ENCODE results near the gene GLYR1. TPM values are rescaled to one million over a fixed set of nuclear protein-coding genes. Genes with fewer than 3 reads are reported as not detected.

Gene GLYR1
- total RNA-seq, 1 experiment from 2014 or later = 117 TPM

DNA sequence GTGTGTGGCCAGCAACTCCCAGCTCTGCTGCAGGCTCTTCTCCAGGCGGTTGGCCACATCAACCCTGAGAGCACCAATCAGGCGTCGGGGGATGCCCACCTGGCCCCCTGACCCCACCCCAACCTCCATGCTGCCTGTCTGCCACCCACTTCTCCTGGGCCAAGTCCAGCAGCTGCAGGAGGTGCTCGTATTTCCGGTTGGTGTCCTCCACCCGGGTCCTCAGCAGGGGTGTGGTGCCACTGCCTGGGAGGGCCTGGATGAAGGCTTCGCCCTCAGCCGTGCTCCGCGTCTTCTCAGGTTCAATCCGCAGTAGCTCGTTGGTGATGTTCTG, 44.8 kb upstream of the GLYR1 start:
- H3K4me1 ChIP-seq = no peaks in the 10 kb centered on the region
- no peaks in the 10 kb centered on the region for H3K27me3 ChIP-seq (replicated peaks; ENCODE audit: control insufficient read depth, insufficient read depth, low read length)
- Mint-ChIP-seq H3K27me3 (ENCODE audit: insufficient read depth, unreplicated experiment) (no peaks in the 10 kb centered on the region), H3K9me3 (ENCODE audit: unreplicated experiment) (no peaks in the 10 kb centered on the region), H3K4me3 (ENCODE audit: unreplicated experiment) (no peak overlapping the region), H3K27ac (ENCODE audit: unreplicated experiment) (no peak overlapping the region), H3K4me1 (ENCODE audit: low read depth, unreplicated experiment) (no peaks in the 10 kb centered on the region), H3K36me3 (ENCODE audit: insufficient read depth, unreplicated experiment) (peaks cover 76% of the 10 kb centered on the region)
- DNase-seq = no peak
- intact Hi-C loops (cut with micrococcal nuclease; ENCODE audit: unreplicated experiment) = no loop called here
- ChIA-PET POLR2A (no interaction called here), CTCF (interaction anchor here (0.6 kb wide), 1 partner anchor 333 kb away, joined by 3 read pairs; no protein-coding TSS in a partner anchor)
- TF ChIP-seq, protein P1, sequence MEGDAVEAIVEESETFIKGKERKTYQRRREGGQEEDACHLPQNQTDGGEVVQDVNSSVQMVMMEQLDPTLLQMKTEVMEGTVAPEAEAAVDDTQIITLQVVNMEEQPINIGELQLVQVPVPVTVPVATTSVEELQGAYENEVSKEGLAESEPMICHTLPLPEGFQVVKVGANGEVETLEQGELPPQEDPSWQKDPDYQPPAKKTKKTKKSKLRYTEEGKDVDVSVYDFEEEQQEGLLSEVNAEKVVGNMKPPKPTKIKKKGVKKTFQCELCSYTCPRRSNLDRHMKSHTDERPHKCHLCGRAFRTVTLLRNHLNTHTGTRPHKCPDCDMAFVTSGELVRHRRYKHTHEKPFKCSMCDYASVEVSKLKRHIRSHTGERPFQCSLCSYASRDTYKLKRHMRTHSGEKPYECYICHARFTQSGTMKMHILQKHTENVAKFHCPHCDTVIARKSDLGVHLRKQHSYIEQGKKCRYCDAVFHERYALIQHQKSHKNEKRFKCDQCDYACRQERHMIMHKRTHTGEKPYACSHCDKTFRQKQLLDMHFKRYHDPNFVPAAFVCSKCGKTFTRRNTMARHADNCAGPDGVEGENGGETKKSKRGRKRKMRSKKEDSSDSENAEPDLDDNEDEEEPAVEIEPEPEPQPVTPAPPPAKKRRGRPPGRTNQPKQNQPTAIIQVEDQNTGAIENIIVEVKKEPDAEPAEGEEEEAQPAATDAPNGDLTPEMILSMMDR (IDR thresholded peaks at IDR 0.05; ENCODE audit: insufficient read depth in 1 of 2, low read depth in 1 of 2, low read length in 1 of 2, severe bottlenecking in 1 of 2, unreplicated experiment in 1 of 2) = no peak
- peaks cover 5% of the 10 kb centered on the region for H3K36me3 ChIP-seq (ENCODE audit: control insufficient read depth, insufficient read depth, low read length)
- no TSS peak for BruUV-seq (replicated peaks)
- H3K4me3 ChIP-seq (ENCODE audit: low read depth, low read length) = no peak overlapping the region
- H3K9me3 ChIP-seq = no peaks in the 10 kb centered on the region

DNA sequence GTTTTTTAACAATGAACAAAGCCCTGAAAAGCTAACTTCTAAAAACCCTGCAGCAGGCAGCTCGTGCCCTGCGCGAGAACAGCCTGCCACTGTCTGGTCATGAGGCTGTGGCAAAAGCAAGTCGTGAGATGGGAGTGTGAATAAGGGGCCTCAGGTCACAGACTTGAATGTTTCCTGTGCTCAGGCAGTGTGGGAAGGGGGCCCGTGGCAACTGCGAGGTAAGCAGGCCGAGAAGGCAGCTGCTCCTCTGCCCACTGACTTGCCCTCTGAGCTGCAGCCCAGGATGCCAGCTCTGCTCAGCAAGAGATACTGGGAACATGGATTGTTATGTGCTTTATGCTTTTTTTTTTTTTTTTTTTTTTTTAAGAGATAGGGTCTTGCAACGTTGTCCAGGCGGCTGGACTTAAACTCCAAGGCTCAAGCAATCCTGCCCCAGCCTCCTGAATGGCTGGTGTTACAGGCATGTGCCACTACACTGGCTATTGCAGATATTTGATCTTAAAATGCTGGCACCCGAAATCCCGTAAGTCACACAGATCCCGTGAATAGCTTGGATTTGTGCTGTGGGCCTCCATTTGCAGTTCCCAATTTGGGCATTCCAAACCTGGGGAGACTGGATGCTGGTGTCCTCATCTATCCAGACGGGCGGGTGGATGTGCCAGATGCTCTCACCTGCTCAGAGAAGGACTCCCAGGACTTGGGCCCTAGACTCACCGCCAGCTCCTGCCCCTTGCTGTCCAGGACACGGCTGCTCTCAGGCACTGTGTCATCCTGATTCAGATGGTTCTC, 44.2 kb upstream of the GLYR1 start:
- H3K9me3 Mint-ChIP-seq (ENCODE audit: unreplicated experiment) = no peaks in the 10 kb centered on the region
- TF ChIP-seq, protein P1 (IDR thresholded peaks at IDR 0.05; ENCODE audit: insufficient read depth in 1 of 2, low read depth in 1 of 2, low read length in 1 of 2, severe bottlenecking in 1 of 2, unreplicated experiment in 1 of 2) = no peak
- no peak overlapping the region for H3K4me3 ChIP-seq (ENCODE audit: low read depth, low read length)
- no peaks in the 10 kb centered on the region for H3K4me1 ChIP-seq
- H3K36me3 ChIP-seq (ENCODE audit: control insufficient read depth, insufficient read depth, low read length) = peaks cover 3% of the 10 kb centered on the region
- no peaks in the 10 kb centered on the region for H3K9me3 ChIP-seq
- POLR2A ChIA-PET = no interaction called here
- no peak overlapping the region for H3K27ac Mint-ChIP-seq (ENCODE audit: unreplicated experiment)
- no peak for DNase-seq
- H3K4me3 Mint-ChIP-seq (ENCODE audit: unreplicated experiment) = no peak overlapping the region
- BruUV-seq (replicated peaks) = no TSS peak
- no peaks in the 10 kb centered on the region for H3K27me3 ChIP-seq (replicated peaks; ENCODE audit: control insufficient read depth, insufficient read depth, low read length)
- intact Hi-C loops (cut with micrococcal nuclease; ENCODE audit: unreplicated experiment) = no loop called here
- H3K36me3 Mint-ChIP-seq (ENCODE audit: insufficient read depth, unreplicated experiment) = peaks cover 76% of the 10 kb centered on the region
- CTCF ChIA-PET = interaction anchor here (0.6 kb wide), 1 partner anchor 333 kb away, joined by 3 read pairs; no protein-coding TSS in a partner anchor
- H3K27me3 Mint-ChIP-seq (ENCODE audit: insufficient read depth, unreplicated experiment) = no peaks in the 10 kb centered on the region
- H3K4me1 Mint-ChIP-seq (ENCODE audit: low read depth, unreplicated experiment) = no peaks in the 10 kb centered on the region

DNA sequence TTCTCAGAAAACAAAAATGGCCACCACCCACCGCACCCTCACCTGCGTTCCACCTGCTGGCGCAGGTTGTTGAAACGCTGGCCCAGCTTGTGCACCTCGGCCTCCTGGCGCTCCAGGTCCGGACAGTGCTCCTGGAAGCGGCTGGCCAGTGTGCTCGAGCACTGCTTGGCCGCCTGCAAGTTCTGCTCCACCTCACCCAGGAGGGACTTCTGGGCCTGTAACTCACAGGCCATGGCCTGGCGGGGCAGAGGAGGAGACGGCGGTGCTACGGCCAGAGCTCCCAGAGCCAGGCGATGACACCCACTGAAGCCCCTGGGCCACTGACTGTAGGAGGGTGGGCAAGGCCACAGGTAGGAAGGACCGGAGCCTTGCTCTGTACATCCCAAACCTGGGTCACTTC, 43.6 kb upstream of the GLYR1 start:
- Histone ChIP-seq H3K4me1 (no peaks in the 10 kb centered on the region), H3K9me3 (no peaks in the 10 kb centered on the region), H3K4me3 (ENCODE audit: low read depth, low read length) (no peak overlapping the region), H3K36me3 (ENCODE audit: control insufficient read depth, insufficient read depth, low read length) (peaks cover 2% of the 10 kb centered on the region), H3K27me3 (replicated peaks; ENCODE audit: control insufficient read depth, insufficient read depth, low read length) (no peaks in the 10 kb centered on the region)
- no TSS peak for BruUV-seq (replicated peaks)
- no peaks in the 10 kb centered on the region for H3K4me1 Mint-ChIP-seq (ENCODE audit: low read depth, unreplicated experiment)
- TF ChIP-seq, protein P1 (IDR thresholded peaks at IDR 0.05; ENCODE audit: insufficient read depth in 1 of 2, low read depth in 1 of 2, low read length in 1 of 2, severe bottlenecking in 1 of 2, unreplicated experiment in 1 of 2) = no peak
- no peak overlapping the region for H3K4me3 Mint-ChIP-seq (ENCODE audit: unreplicated experiment)
- H3K27ac Mint-ChIP-seq (ENCODE audit: unreplicated experiment) = no peak overlapping the region
- ChIA-PET CTCF (no interaction called here), POLR2A (no interaction called here)
- peaks cover 76% of the 10 kb centered on the region for H3K36me3 Mint-ChIP-seq (ENCODE audit: insufficient read depth, unreplicated experiment)
- intact Hi-C loops (cut with micrococcal nuclease; ENCODE audit: unreplicated experiment) = no loop called here
- DNase-seq = no peak
- no peaks in the 10 kb centered on the region for H3K27me3 Mint-ChIP-seq (ENCODE audit: insufficient read depth, unreplicated experiment)
- H3K9me3 Mint-ChIP-seq (ENCODE audit: unreplicated experiment) = no peaks in the 10 kb centered on the region

All from Caco-2 (cell line).